ENCODE results near the gene DHDDS.

DNA sequence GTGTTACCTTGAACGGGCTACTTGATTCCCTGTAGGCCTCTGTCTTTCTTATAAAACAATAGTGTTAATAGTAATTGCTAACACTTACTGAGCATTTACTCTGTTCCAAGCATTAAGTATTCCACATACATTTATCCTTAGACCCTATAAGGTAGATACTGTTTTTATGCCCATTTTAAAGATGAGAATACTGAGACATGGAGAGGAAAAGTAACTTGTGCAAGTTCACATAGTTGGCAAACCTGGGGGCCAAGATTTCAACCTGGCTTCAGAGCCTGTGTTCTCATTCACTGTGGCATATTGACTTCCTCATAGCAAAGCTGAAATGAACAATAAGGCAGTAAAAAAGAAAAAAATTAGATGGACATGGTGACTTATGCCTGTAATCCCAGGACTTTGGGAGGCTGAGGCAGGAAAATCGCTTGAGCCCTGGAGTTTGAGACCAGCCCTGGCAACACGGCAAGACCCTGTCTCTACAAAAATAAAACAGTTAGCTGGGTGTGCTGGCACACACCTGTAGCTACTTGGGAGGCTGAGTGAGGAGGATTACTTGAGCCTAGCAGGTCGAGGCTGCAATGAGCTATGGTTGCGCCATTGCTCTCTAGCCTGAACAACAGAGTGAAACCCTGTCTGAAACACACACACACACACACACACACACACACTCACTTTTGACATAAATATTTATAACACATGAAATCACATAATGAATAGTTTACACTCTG is 20.5 kb downstream of the DHDDS start:
- TF ChIP-seq POLR2A (IDR thresholded peaks at IDR 0.05; ENCODE audit: extremely low read depth, insufficient read length) (no peak), MYC (IDR thresholded peaks at IDR 0.05; ENCODE audit: low read depth, low read length) (no peak)
- TF ChIP-seq, protein P1, sequence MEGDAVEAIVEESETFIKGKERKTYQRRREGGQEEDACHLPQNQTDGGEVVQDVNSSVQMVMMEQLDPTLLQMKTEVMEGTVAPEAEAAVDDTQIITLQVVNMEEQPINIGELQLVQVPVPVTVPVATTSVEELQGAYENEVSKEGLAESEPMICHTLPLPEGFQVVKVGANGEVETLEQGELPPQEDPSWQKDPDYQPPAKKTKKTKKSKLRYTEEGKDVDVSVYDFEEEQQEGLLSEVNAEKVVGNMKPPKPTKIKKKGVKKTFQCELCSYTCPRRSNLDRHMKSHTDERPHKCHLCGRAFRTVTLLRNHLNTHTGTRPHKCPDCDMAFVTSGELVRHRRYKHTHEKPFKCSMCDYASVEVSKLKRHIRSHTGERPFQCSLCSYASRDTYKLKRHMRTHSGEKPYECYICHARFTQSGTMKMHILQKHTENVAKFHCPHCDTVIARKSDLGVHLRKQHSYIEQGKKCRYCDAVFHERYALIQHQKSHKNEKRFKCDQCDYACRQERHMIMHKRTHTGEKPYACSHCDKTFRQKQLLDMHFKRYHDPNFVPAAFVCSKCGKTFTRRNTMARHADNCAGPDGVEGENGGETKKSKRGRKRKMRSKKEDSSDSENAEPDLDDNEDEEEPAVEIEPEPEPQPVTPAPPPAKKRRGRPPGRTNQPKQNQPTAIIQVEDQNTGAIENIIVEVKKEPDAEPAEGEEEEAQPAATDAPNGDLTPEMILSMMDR (IDR thresholded peaks at IDR 0.05; ENCODE audit: low read depth, low read length): no peak
- TF ChIP-seq, protein P2, sequence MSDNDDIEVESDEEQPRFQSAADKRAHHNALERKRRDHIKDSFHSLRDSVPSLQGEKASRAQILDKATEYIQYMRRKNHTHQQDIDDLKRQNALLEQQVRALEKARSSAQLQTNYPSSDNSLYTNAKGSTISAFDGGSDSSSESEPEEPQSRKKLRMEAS (IDR thresholded peaks at IDR 0.05; ENCODE audit: low read depth, low read length): no peak

Data from NB4 (cell line).